GM21360 (cell line): Measurements from ENCODE around the gene CCDC93.
"Not testable (repeated sequence)": the region's sequence is repeated elsewhere in the genome, so short reads cannot be mapped to it uniquely, and the experiment has no call there.

Experiments used
- ATAC-seq: cut with Tn5 transposase; IDR thresholded peaks from one replicate; pipeline ENCODE4 v1.9.1; 2021; ENCODE audit warnings: mild to moderate bottlenecking, moderate library complexity; ENCODE audit not compliant: unreplicated experiment

The CCDC93 gene

DNA sequence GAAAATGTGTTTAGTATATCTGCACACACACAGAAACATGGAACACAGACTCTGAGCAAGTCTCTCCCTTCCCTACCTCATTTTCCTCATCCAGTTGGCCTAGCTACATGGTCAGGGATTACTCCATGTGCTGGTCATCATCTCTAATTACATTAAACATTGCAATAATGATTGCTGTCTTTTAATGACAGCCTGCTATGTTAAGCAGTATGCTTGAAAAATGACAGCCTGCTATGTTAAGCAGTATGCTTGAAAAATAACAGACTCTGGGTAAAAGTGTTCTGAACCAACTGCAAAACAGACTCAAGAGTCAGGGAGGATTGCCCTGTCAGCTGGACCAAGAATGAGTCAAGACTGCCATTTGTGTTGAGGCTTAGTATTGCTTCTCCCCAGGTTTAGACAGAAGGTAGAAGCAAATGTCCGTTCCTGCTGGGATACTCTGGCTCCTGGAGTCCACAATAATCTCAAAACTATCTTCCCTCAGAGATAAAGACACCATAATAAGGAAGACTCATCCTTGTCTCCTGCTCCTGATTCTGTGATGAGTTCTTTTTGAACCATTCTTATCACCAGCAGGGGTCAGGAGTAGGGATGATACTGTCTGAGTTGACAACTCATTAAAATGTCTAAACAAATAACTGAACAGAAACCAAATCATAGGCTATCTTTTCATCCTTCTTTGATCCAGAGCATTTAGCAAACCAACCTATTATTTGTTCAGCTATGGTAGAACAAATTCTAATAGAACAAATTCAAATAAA, 57.7 kb downstream of the CCDC93 start:
- ATAC-seq: no peak

DNA sequence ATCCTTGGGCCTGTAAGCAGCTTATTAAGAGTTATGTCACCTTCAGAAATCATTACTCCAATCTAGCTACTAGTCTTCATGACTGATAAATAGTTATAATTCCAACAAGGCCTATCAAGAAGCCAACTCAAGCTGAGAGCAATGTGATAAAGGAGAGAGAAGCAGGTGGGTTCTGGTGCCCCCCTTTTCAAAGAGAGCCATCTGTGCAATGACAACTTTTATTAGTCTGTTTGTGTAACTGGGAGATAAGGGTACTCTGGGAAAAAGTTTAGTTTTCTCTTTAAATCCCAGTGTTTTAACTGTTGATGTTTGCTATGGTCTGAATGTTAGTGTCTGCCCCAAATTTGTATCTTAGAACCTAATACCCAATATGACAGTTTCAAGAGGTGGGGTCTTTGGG, 60.6 kb downstream of the CCDC93 start:
- ATAC-seq: no peak

DNA sequence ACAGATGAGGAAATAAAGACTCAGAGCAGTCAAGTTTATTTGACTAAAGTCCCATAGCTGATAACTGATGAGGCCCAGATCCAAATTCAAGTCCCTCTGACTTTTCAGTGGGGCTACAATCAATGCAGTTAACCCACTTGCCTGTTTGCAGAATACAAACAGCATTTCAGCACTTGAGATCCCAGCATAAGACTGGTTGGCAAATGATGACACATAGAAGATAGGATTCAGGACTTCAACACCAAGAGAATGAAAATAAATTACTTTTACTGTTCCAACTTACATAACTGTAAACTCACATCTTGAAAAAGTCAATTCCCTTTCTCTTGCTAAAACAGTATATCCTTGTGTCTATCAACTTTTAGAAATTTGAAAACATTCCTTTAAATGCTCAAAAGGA, 61.2 kb downstream of the CCDC93 start:
- ATAC-seq: no peak

DNA sequence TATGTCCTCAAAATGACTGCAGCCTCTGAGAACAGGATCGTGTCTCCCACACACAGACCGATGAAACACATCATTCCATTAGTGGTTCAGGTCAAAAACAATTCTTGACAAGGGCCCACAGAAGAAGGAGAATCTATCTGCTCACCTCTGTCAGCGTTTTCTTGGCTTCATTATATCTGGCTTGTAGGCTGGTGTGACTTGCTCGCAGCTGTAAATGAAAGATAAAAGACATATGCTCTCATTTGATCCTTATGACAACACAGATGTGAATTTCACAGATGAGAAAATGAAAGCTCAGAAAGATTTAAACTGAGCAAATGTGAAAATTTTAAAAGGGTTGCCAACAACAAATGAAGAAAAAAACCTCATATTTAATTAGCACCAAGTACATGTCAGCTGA, 61.6 kb downstream of the CCDC93 start:
- ATAC-seq: no peak

DNA sequence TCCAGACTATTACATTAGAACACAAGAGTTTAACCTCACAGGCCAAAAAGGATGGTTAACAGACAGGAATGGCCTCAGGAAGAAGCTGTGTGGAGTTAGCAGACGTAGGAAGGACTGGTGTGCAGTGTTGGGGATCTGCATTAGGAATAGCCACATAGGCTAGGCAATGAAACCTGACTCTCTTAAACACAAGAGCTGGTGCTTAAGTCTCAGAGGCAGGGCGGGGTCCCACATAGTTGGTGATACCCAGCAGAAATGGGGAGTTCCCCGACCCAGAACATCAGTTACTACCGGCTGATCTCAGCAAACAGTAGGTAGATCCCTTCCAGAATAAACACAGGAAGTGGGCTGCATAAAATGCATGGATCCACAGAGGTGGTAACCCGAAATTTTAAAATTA, 64.1 kb downstream of the CCDC93 start:
- no peak for ATAC-seq

DNA sequence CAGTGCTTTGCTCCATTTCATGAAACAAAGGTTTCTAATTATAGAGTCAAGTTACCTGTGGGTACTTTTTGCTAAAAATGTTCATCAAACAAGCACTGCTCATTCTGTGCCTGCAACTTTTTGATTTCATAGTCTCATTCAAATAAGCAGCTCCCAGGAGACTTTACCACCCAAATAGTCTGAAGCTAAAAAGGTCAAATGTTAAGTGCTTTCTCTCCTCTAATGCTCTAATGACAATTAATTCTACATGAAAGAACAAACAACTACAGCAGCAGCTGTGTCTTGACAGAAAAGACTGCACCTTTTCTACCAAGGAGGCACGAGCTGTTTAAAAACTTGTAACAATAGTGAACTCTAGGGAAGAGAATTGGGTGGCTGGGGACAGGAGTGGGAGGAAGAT, 65.3 kb downstream of the CCDC93 start:
- no peak for ATAC-seq

DNA sequence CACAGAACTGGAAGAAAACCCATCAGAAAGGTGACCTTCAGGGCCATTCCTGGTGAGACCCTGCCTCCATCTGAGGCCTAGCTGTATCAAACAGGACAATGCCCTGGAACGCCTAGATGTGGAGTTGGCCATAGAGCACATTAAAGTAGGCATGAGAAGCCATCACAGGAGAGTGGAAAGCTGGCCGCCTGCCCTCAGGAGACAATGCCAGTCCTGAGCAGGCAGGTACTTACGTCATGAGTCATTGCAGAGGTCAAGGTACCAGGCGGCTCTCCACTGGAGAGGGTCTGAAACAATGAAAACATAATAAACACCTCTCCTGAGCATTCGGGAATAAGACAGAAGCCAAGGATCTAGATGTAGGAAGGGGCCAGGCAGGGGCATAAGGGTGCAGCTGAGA, 68.6 kb downstream of the CCDC93 start:
- ATAC-seq: no peak

DNA sequence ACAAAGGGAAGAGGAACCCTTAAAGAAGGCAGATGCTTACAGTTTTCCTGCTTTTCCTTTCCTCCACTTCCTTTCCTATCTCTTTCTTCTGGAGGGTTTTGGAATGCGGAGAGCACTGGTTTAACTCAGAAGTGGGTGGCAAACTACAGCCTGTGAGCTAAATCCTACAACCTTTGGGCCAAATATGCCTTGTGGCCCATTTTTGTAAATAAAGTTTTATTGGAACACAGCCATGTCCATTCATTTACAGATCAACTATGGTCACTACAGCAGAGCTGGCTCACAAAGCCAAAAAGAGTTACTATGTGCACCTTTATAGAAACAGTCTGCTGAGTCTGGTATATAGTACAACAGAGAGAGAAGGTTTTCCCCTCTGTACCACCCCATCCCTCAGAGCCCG, 69.1 kb downstream of the CCDC93 start:
- no peak for ATAC-seq

DNA sequence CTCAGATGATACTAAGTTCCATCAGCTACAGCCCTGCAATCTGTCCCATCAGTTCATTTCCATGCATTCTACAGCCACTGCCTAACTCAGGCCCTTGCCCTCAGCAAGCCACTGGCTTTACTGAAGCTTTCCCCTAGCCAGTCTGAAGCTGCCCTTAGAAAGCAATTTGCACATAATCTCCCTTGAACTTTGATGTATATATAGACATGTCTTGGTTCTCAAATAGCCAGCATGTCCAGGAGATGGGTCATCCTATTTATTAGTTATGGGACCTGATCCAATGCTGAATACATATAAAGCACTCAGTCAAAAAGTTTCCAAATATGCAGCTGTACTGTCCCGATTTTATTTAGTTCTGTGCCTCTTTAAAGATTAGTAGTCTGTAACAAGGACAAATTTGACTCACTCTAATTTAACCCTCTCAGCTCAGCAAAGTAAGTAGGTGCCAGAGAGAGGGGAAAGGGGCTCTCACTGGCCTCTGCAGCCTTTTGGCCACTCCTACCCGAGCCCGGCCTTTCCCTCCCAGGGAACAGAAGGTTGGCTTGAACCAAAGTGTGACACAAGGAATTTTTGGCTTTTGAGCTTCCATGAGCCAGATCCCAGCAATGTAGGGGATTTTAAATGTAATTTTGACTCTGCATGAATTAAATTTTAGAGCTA, 70.7 kb downstream of the CCDC93 start:
- ATAC-seq: no peak

DNA sequence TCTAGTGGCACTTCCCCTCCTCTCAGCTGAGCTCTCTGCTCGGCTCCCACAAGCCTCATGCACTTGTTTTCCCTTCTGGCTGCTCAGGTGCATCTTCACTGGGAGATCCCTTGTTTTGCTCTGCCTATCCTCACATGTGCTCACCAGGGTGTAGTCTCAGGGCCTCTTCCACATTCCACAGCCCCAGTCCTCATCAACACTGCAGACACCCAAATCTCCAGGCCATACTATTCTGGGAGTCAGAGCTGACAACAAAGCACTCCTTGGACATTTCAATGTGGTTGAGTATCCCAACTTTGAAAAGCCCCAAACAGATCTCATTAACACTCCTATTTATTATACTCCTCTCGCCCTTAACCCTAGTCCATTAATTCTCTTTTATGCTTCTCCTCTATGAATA, 71.3 kb downstream of the CCDC93 start:
- ATAC-seq: no peak

DNA sequence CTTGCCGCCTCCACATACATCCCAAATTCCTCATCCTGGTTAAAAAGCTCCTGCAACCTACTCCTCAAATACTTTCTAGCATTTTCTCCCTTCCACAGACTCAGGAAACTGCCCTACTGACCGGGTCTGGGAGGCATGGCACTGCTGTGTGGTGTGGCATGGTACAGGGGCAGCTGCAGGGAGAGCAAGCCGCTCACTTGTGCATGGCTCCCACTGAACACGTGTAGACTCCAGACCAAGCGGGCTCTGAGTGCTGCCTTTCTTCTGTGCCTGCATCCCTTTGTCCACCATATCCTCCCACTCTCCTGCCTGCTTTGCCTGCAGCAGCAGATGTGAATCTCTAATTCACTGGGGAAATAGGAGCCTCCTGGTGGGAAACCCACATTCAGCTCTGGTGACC, 72.2 kb downstream of the CCDC93 start:
- ATAC-seq: no peak

DNA sequence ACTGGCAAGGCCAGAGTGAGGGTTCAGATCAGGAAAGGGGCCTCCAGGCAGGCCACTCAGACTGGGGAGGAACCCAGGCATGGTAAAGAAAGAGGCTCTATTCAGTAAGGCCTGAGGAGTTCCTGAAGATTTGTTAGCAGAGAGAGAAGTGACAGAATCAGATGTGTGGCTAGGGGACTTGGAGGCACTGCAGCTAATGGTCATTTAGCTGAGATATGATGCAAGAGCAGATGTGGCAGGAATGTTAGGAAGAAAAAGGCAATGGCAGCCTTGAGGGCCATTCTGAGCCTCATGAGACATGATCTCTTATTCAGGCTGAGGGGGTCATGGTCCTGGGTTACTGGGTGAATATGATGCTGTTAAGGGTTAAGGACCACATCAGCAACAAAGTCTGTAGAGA, 73.4 kb downstream of the CCDC93 start:
- no peak for ATAC-seq

DNA sequence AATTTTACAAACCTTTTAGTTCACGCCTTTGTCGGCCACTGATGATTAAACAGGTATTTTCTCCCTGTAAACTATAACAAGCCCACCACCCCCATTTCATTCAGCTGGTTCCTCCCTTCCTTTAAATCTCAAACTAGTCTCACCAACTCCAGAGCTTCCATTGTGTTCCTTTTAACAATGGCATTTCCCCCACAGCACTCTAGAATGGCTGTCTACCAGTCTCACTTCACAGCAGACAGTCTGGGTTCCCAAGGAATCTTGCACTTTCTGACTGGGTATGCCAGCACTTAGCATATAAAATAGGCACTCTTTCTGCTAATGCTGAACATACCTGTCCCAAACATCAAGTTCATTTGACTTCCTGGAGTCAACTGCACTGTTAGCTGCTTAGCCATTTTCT, 75.3 kb downstream of the CCDC93 start:
- ATAC-seq: no peak

DNA sequence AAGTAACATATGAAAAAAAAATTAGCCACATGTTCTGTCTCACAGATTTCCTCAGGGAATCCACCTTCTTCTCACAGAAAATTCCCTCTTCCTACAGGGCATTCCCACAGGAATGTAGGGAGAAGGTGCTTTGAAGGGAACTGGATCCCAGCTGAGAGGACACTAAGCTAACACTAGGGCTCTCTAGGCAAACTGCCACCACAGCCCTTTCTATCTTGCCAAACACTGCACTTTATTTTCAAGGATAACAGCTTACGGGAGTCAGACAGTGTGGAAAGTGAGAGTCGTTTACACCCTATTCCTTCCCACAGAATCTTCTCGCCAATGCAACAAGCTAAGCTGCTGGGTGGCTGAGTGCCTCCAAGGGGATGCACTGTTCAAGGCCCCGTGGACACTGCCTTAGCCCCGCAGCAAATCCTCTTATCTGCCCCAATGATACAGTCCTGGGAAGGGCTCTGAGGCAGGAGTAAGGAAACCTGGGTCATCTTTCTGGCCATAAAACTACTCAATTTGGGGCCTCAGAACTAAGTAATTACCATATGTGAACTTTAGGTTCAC, 76.9 kb downstream of the CCDC93 start:
- ATAC-seq: no peak

DNA sequence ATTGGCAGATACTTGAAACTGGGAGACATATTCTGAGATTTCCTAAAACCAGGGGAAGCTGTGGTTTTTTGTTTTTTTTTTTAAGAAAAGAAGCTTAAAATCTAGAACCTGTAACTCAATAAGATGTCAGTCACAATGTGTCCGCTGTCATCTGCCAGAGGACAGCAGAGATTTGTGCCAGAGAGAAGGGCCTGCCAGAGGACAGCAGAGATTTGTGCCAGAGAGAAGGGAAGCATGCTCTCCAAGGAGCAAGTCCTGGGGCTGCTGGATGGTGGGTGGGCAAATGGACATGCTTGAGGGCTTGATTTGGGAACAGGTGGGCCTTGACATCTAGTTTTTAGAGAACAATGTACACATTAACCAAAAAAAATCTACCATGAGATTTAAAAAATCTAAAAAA, 77.9 kb downstream of the CCDC93 start:
- ATAC-seq: no peak

DNA sequence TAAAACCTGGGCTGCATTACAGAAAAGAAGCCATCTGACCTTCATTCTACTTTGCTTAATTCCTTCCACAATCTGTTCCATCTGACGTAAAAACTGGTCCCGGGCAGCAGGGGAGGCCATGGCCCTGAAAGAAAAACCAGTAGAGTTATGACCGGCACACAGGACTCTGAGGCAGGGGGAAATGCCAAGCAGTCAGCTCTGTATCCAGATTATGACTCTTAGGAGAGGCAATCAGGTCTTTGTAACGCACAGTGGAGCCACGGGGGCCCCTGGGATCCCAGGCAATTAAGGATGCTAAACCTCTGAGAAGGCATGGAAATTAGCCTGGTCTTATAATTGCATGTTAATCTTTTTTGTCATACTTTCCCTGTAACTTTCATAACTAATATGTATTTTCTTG, 78.4 kb downstream of the CCDC93 start:
- ATAC-seq: no peak

DNA sequence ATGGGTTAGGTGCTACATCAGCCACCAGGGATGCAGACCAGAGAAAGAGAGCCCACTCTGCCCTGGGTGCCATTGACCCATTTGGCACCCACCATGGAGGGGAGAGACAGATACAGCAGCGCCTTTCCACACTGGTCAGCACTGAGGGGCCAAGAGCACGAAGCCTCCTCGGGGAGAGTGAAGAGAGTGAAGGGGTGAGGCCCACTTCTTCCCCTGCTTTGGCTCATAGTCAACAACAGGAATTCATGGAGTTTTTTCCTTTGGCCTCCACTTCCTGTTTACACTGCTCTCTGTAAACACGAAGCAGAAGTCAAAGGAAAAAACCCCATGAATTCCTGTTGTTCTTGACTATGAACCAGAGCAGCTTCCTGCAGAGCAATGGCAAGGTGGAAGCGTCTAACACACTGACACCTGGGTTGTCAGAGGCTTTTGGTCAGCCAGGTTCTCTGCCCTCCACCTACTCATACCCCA, 80.0 kb downstream of the CCDC93 start:
- ATAC-seq: no peak

DNA sequence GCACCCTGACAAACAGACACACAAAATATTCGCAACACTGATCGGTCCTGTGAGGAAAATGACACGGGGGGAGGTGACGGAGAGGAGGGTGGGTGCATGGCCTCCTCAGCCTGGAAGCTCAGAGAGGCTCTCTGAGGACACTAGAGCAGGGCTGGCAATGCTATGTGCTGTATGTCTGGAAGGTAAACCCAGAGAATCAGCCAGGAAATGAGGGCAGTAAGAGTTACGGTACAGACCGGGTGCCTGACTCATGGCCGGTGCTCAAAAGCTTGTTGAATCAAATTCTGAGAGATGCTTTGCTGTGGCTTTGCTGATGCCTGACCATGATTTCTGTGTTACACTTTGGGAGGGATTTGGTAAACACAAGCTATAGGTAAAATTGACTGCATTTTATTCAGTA, 81.9 kb downstream of the CCDC93 start:
- ATAC-seq: no peak

DNA sequence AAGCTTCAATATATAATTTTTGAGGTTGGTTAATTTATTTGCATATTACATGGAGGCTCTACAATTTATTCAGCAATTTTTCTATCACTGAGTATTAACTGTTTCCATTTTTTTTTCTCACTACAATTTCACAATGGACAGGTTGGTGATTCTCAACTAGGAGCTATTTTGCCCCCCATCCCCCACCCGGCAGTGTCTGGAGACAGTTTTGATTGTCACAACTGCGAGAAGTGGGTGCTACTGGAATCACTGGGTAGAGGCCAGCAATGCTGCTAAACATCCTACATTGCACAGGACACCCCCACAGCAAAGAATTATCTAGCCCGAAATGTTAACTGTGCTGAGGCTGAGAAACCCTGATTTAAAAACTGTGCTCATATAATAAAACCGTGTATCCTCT, 82.6 kb downstream of the CCDC93 start:
- no peak for ATAC-seq

DNA sequence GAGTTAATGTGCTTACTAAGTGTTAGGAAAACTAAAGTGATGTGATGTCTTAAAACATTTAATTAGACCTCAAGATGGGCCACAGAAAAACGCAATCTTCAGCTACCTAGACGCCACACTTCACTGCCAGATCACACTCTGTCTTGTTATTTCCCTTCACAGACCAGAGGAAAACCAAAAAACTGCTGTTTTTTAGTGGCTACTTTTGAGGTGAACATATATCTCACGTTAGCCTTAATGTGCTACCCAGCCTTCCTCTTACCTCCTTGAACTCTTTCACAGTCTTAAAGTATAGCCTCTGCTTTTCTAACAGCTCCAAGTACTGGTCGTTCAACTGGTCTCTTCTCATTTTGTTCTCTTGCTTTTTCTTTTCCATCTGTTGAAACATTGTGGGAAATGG, 83.1 kb downstream of the CCDC93 start:
- no peak for ATAC-seq

DNA sequence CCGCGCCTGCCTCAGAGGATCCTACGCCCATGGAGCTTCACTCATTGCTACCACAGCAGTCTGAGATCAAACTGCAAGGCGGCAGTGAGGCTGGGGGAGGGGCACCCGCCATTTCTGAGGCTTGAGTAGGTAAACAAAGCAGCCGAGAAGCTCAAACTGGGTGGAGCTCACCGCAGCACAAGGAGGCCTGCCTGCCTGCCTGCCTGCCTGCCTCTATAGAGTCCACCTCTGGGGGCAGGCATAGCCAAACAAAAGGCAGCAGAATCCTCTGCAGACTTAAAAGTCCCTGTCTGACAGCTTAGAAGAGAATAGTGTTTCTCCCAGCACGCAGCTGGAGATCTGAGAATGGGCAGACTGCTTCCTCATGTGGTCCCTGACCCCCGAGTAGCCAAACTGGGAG, 90.4 kb downstream of the CCDC93 start:
- ATAC-seq: not testable (repeated sequence)

DNA sequence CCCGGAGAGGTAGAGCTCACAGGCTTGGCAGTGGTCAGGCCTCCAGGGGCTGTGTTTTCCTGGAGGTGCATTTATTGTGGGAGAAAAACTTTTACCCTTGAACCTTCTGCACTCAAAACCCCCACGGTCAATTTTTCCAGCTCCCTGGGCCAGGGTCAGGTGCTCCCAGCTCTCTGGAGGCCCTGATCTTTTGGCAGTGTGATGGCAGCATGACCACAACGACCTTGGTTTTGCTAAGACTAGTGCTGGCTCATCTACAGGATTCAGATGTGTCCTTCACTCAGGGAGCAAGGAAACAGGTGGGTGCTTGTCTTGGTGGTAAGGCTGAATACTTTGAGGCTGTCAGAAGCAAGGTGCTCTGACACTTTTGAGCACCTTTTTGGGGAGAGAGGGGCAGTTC, 92.3 kb downstream of the CCDC93 start:
- no peak for ATAC-seq
